Ectodermal cell (in vitro differentiated cells): Measurements from ENCODE around the gene RORB.

Experiments used
- H3K27ac ChIP-seq: 2 replicates; pipeline ENCODE4 v1.7.0; 2013; ENCODE audit warnings: mild to moderate bottlenecking, low read depth, low read length; ENCODE audit not compliant: insufficient read depth, poor library complexity, severe bottlenecking
- H3K27me3 ChIP-seq: 2 replicates; pipeline ENCODE4 v1.7.0; 2013; ENCODE audit warnings: mild to moderate bottlenecking, low read length; ENCODE audit not compliant: insufficient read depth, control insufficient read depth, poor library complexity, severe bottlenecking
- H3K36me3 ChIP-seq: one replicate; pipeline ENCODE4 v1.7.0; 2013; ENCODE audit warnings: low read length; ENCODE audit not compliant: control insufficient read depth, insufficient read depth
- H3K4me1 ChIP-seq: one replicate; pipeline ENCODE4 v1.7.0; 2013; ENCODE audit warnings: low read length; ENCODE audit not compliant: control insufficient read depth, insufficient read depth
- H3K4me3 ChIP-seq: 2 replicates; pipeline ENCODE4 v1.7.0; 2013; ENCODE audit warnings: low read depth, low read length, control low read depth; ENCODE audit not compliant: insufficient read depth
- H3K9me3 ChIP-seq: 2 replicates; pipeline ENCODE4 v1.7.0; 2013; ENCODE audit warnings: mild to moderate bottlenecking, low read length, moderate library complexity; ENCODE audit not compliant: control insufficient read depth
- WGBS, 2 experiments: methylation state at CpG; one replicate each; pipeline ENCODE4 v1.1.7; 2013; ENCODE audit warnings: missing lambda C conversion rate in 2 of 2; 5-methylcytosine and 5-hydroxymethylcytosine counted together

Gene RORB

DNA sequence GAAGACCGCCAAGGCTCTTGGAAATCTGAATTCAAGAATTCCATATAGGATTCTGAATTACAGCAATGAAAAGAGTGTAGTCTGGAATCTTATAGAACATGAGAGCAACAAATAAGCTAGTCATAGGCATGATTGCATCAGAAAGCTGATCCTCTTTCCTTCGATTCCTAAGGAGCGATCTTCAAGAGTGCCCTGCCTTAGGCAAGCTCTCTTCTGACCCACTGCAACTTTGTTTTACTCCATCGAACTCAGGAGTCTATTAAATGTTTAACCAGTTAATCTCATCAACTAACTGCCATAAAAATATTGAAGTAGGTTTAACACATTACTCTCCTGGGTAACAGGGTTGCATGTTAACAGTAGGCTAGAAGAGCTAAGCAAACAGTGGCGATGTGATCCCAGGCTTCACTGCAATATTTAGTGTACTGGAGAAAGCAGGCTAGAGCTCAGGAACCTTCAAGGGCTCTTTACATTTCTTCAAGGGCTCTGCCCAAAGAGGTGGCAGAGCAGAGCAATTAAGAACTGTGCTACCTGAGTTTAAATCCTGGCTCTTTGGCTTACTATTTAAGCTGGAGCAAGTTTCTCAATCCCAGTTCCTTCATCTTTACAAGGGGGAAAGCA is 146.3 kb downstream of the RORB start:
- no peak overlapping the region for H3K4me3 ChIP-seq
- no peaks in the 10 kb centered on the region for H3K9me3 ChIP-seq
- H3K27ac ChIP-seq, result no peak overlapping the region
- no peaks in the 10 kb centered on the region for H3K27me3 ChIP-seq
- H3K36me3 ChIP-seq, result no peaks in the 10 kb centered on the region
- 92 to 93% methylated on average over 5 of the region's 5 CpGs for WGBS, 2 experiments
- H3K4me1 ChIP-seq, result no peaks in the 10 kb centered on the region

GRCh38 chr9:74644023-74644422 is 146.9 kb downstream of the RORB start:
- Histone ChIP-seq H3K27ac (no peak overlapping the region), H3K36me3 (no peaks in the 10 kb centered on the region), H3K4me3 (no peak overlapping the region), H3K4me1 (no peaks in the 10 kb centered on the region), H3K27me3 (no peaks in the 10 kb centered on the region), H3K9me3 (no peaks in the 10 kb centered on the region)
- 88 to 99% methylated on average over 2 to 4 of the region's 4 CpGs for WGBS, 2 experiments

GRCh38 chr9:74645007-74645639 is 148.0 kb downstream of the RORB start:
- no peak overlapping the region for H3K4me3 ChIP-seq
- WGBS, 2 experiments, result 60 to 89% methylated on average over 1 to 3 of the region's 3 CpGs
- no peaks in the 10 kb centered on the region for H3K27me3 ChIP-seq
- no peak overlapping the region for H3K27ac ChIP-seq
- H3K4me1 ChIP-seq, result no peaks in the 10 kb centered on the region
- no peaks in the 10 kb centered on the region for H3K9me3 ChIP-seq
- H3K36me3 ChIP-seq, result no peaks in the 10 kb centered on the region

- Histone ChIP-seq H3K27ac (no peak overlapping the region), H3K9me3 (no peaks in the 10 kb centered on the region), H3K27me3 (no peaks in the 10 kb centered on the region), H3K36me3 (no peaks in the 10 kb centered on the region), H3K4me3 (no peak overlapping the region), H3K4me1 (no peaks in the 10 kb centered on the region)
- 85% methylated on average over 10 to 11 of the region's 11 CpGs for WGBS, 2 experiments
Observed at GRCh38 chr9:74653410-74654080, 156.4 kb downstream of the RORB start.

GRCh38 chr9:74662674-74663073 is 165.5 kb downstream of the RORB start:
- Histone ChIP-seq H3K27me3 (no peaks in the 10 kb centered on the region), H3K9me3 (no peaks in the 10 kb centered on the region), H3K4me1 (no peaks in the 10 kb centered on the region), H3K27ac (no peak overlapping the region), H3K36me3 (no peaks in the 10 kb centered on the region), H3K4me3 (no peak overlapping the region)
- WGBS, 2 experiments, result 88 to 89% methylated on average over 8 of the region's 8 CpGs

DNA sequence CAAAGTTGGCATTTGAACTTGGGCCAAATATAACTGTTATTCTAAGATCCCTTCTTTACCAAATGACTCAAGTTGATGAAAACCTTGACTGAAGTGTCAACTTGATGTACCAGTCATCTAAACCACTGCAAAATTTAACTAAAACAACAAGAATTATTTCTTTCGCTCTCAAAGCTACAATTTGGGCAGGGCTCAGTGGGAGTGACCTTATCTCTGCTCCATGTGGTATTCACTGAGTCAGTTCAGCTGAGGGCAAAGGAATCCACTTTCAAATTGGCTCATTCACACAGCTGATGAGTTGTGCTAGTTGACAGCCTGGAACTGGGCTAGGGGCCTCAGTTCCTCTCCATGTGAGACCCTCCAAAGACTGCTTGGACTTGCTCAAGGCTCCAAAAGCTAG is 166.3 kb downstream of the RORB start:
- Histone ChIP-seq H3K27me3 (no peaks in the 10 kb centered on the region), H3K4me3 (no peak overlapping the region), H3K9me3 (no peaks in the 10 kb centered on the region), H3K36me3 (no peaks in the 10 kb centered on the region), H3K27ac (no peak overlapping the region), H3K4me1 (no peaks in the 10 kb centered on the region)
- 92 to 100% methylated on average over 1 of the region's 1 CpG for WGBS, 2 experiments

GRCh38 chr9:74666625-74667316 is 169.6 kb downstream of the RORB start:
- no peaks in the 10 kb centered on the region for H3K27me3 ChIP-seq
- no peaks in the 10 kb centered on the region for H3K36me3 ChIP-seq
- no peaks in the 10 kb centered on the region for H3K9me3 ChIP-seq
- 95 to 96% methylated on average over 4 of the region's 4 CpGs for WGBS, 2 experiments
- no peak overlapping the region for H3K4me3 ChIP-seq
- no peak overlapping the region for H3K27ac ChIP-seq
- no peaks in the 10 kb centered on the region for H3K4me1 ChIP-seq

DNA sequence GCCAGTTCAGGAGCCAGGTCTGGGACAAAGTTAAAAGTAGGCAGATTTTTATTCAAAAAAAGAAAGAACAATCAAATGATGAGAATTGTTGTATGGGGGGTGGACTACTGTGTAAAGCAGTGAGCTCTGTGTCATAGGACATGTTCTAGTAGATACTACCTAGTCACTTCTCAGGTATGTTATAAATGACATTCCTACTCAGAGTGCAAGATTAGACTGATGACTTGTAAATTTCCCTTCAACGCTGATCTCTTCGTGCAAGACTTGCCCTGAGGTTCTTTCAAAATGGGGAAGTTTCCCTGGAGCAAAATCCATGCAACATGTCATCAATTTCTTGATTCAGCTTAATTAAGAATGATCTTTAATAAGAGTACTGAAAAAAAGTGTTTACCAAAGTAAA is 175.1 kb downstream of the RORB start:
- H3K4me1 ChIP-seq, result no peaks in the 10 kb centered on the region

GRCh38 chr9:74674077-74674476 is 176.9 kb downstream of the RORB start:
- Histone ChIP-seq H3K36me3 (no peaks in the 10 kb centered on the region), H3K27ac (no peak overlapping the region), H3K4me1 (no peaks in the 10 kb centered on the region), H3K27me3 (no peaks in the 10 kb centered on the region), H3K4me3 (no peak overlapping the region), H3K9me3 (no peaks in the 10 kb centered on the region)
- WGBS, 2 experiments, result 89 to 93% methylated on average over 5 to 6 of the region's 6 CpGs

More for the DNA sequence above, 175.1 kb downstream of the RORB start:
- Histone ChIP-seq H3K27ac (no peak overlapping the region), H3K9me3 (no peaks in the 10 kb centered on the region), H3K4me3 (no peak overlapping the region), H3K36me3 (no peaks in the 10 kb centered on the region), H3K27me3 (no peaks in the 10 kb centered on the region)
- 90 to 100% methylated on average over 2 of the region's 2 CpGs for WGBS, 2 experiments

- 95% methylated on average over 1 to 2 of the region's 3 CpGs for whole genome bisulfite sequencing, 2 experiments
- Histone ChIP-seq H3K9me3 (no peaks in the 10 kb centered on the region), H3K36me3 (no peaks in the 10 kb centered on the region), H3K4me1 (no peaks in the 10 kb centered on the region), H3K27me3 (no peaks in the 10 kb centered on the region), H3K4me3 (no peak overlapping the region), H3K27ac (no peak overlapping the region)
Observed at GRCh38 chr9:74681906-74682305, 184.8 kb downstream of the RORB start.
